ENCODE data around the gene NPAS2.

DNA sequence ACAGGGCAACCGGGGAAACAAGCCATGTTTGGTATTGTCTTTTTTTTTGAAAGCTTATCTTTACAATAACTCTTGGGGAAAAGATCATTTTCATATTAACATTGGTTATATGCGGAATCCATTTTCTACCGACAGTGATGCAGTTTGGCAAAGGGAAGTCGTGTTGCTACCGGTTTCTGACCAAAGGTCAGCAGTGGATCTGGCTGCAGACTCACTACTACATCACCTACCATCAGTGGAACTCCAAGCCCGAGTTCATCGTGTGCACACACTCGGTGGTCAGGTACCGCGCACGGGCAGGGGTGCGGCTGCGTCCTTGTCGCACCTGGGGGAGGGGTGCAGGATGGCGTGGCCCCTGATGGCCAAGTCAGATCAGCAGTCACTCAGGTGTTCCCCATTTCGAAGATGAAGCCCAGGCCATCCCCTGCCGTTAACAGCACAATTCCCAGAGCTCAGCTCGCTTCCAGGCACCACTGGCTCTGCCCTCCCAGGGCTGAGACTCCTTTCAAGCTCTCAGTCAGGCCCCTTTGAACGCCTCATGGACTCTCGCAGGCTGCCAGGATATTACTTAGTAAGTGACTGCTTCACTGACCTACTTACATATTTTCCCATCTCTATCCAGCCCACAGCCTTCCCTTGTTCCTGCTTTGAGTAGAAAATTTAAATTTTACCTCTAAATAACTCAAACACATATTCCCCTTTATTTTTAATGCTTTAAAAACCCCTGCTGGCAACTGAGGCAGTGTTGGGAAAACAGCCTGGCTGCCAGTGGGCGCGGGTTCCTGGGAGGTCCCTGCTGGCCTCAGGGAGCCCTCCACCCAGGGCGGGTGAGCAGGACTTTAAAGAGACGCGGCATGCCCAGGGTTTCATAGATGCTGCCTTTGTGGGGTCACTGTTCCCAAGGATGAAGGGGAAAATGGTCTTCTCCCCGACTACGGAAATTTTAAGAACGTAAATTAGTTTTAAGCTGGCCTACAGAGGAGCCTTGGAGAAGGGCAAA lies 148.5 kb downstream of the NPAS2 start:
- TF ChIP-seq, protein P1, sequence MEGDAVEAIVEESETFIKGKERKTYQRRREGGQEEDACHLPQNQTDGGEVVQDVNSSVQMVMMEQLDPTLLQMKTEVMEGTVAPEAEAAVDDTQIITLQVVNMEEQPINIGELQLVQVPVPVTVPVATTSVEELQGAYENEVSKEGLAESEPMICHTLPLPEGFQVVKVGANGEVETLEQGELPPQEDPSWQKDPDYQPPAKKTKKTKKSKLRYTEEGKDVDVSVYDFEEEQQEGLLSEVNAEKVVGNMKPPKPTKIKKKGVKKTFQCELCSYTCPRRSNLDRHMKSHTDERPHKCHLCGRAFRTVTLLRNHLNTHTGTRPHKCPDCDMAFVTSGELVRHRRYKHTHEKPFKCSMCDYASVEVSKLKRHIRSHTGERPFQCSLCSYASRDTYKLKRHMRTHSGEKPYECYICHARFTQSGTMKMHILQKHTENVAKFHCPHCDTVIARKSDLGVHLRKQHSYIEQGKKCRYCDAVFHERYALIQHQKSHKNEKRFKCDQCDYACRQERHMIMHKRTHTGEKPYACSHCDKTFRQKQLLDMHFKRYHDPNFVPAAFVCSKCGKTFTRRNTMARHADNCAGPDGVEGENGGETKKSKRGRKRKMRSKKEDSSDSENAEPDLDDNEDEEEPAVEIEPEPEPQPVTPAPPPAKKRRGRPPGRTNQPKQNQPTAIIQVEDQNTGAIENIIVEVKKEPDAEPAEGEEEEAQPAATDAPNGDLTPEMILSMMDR (conservative IDR thresholded peaks at IDR 0.05): no peak
- TF ChIP-seq ZFX (IDR thresholded peaks at IDR 0.05): no peak

All from C4-2B (cell line).